Loucy (cell line): ENCODE results near the gene SLC19A1.

Experiments
- H2AFZ ChIP-seq: fragments of 200-600 bp; sonication (generic); 2 replicates; pipeline ENCODE4 v1.6.0; 2016; ENCODE audit warnings: antibody characterized with exemption, mild to moderate bottlenecking, low read length, moderate library complexity
- H3F3A ChIP-seq: fragments of 200-600 bp; 2 replicates; pipeline ENCODE4 v1.6.0; 2016; ENCODE audit warnings: antibody characterized with exemption, low read depth, mild to moderate bottlenecking
- H3K27me3 ChIP-seq: fragments of 200-600 bp; sonication (generic); 2 replicates; pipeline ENCODE4 v1.6.1; 2014; ENCODE audit warnings: low read length, mild to moderate bottlenecking; ENCODE audit not compliant: insufficient read depth, poor library complexity, severe bottlenecking
- H3K36me3 ChIP-seq: fragments of 200-600 bp; sonication (generic); 2 replicates; pipeline ENCODE4 v1.6.1; 2016; ENCODE audit warnings: low read length; ENCODE audit not compliant: insufficient read depth
- H3K4me1 ChIP-seq: fragments of 200-600 bp; sonication (generic); 2 replicates; pipeline ENCODE4 v1.5.1; 2014; ENCODE audit warnings: low read length, mild to moderate bottlenecking; ENCODE audit not compliant: insufficient read depth, poor library complexity, severe bottlenecking
- H3K4me2 ChIP-seq: fragments of 200-600 bp; sonication (generic); 2 replicates; pipeline ENCODE4 v1.6.0; 2014; ENCODE audit warnings: antibody characterized with exemption, low read length, low read depth, mild to moderate bottlenecking; ENCODE audit not compliant: poor library complexity, severe bottlenecking
- H3K4me3 ChIP-seq: fragments of 200-600 bp; sonication (generic); 2 replicates; pipeline ENCODE4 v1.5.1; 2014; ENCODE audit warnings: low read length, mild to moderate bottlenecking, mixed read lengths; ENCODE audit not compliant: poor library complexity, severe bottlenecking
- H3K79me2 ChIP-seq: fragments of 200-600 bp; sonication (generic); 2 replicates; pipeline ENCODE4 v1.6.1; 2014; ENCODE audit warnings: low read length; ENCODE audit not compliant: insufficient read depth
- H3K9ac ChIP-seq: fragments of 200-600 bp; sonication (generic); 2 replicates; pipeline ENCODE4 v1.6.0; 2014; ENCODE audit warnings: mild to moderate bottlenecking, low read depth, low read length, moderate library complexity; ENCODE audit not compliant: poor library complexity, severe bottlenecking
- H3K9me2 ChIP-seq: fragments of 200-600 bp; sonication (generic); replicated peaks from 2 replicates; pipeline ENCODE4 v1.6.1; 2016; ENCODE audit warnings: low read depth, low read length, mixed read lengths
- H3K9me3 ChIP-seq: fragments of 200-600 bp; sonication (generic); 2 replicates; pipeline ENCODE4 v1.6.1; 2014; ENCODE audit warnings: mild to moderate bottlenecking, antibody characterized with exemption, low read length, low read depth; ENCODE audit not compliant: insufficient read depth
- H4K20me1 ChIP-seq: fragments of 200-600 bp; sonication (generic); 2 replicates; pipeline ENCODE4 v1.6.0; 2014; ENCODE audit warnings: antibody characterized with exemption, low read length, mild to moderate bottlenecking; ENCODE audit not compliant: insufficient read depth, poor library complexity, severe bottlenecking
- EZH2phosphoT487 ChIP-seq: fragments of 200-600 bp; IDR thresholded peaks from 2 replicates; pipeline ENCODE4 v1.6.1; 2018; ENCODE audit warnings: antibody characterized with exemption, mild to moderate bottlenecking, moderate library complexity, borderline replicate concordance
- TF ChIP-seq, protein P1 (sequence below): fragments of 200-600 bp; sonication (generic); conservative IDR thresholded peaks from 2 replicates; pipeline ENCODE4 v1.5.1; 2014; ENCODE audit warnings: mild to moderate bottlenecking, antibody characterized with exemption, low read length

Gene SLC19A1

DNA sequence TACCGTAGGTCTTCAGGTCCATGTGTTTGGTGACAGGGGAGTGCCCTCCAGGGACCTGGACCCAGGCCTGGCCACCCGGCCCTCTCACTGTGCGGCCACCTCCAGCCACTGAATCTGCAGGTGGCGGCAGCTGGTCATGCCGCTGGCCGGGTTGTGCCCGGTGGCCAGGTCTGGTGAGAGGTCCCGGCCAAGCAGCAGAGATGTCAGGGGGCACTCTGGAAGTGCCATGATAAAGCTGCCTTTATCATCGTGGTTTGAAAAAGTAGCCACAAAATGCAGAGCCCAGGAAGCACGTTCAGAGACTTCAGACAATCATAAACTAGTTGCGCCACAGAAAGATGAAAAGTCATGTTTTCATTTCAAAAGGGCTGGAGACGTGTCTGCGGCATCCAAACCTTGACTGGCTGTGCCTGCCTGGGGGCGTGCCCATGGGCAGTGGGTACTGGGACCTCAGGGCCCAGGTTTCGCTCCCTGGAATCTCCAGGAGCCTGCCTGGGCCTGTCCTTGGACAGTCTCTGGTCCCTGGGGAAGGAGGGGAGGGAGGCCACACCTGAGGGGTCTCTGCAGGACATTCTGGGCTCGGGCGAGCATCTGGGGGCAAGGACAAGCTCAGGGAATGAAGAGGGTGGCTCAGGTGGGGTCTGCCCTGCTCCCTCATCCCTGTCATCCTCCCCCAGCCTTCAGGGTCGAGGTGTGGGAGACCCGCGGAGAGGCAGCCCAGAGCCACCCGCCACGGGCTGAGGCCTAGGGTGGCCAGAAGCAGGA, 92.4 kb downstream of the SLC19A1 start:
- Histone ChIP-seq H3K36me3 (no peaks in the 10 kb centered on the region), H2AFZ (no peak overlapping the region), H3K4me3 (no peak overlapping the region), H3K27me3 (no peaks in the 10 kb centered on the region), H3K9me3 (no peaks in the 10 kb centered on the region), H3K9me2 (no peaks in the 10 kb centered on the region), H3K79me2 (no peaks in the 10 kb centered on the region), H3F3A (peaks cover 7% of the 10 kb centered on the region; the same call in 1 of the 2 replicates), H4K20me1 (no peaks in the 10 kb centered on the region), H3K4me1 (no peaks in the 10 kb centered on the region), H3K9ac (no peak overlapping the region), H3K4me2 (no peak overlapping the region)
- TF ChIP-seq, protein P1, sequence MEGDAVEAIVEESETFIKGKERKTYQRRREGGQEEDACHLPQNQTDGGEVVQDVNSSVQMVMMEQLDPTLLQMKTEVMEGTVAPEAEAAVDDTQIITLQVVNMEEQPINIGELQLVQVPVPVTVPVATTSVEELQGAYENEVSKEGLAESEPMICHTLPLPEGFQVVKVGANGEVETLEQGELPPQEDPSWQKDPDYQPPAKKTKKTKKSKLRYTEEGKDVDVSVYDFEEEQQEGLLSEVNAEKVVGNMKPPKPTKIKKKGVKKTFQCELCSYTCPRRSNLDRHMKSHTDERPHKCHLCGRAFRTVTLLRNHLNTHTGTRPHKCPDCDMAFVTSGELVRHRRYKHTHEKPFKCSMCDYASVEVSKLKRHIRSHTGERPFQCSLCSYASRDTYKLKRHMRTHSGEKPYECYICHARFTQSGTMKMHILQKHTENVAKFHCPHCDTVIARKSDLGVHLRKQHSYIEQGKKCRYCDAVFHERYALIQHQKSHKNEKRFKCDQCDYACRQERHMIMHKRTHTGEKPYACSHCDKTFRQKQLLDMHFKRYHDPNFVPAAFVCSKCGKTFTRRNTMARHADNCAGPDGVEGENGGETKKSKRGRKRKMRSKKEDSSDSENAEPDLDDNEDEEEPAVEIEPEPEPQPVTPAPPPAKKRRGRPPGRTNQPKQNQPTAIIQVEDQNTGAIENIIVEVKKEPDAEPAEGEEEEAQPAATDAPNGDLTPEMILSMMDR = no peak
- TF ChIP-seq EZH2phosphoT487 = no peak

DNA sequence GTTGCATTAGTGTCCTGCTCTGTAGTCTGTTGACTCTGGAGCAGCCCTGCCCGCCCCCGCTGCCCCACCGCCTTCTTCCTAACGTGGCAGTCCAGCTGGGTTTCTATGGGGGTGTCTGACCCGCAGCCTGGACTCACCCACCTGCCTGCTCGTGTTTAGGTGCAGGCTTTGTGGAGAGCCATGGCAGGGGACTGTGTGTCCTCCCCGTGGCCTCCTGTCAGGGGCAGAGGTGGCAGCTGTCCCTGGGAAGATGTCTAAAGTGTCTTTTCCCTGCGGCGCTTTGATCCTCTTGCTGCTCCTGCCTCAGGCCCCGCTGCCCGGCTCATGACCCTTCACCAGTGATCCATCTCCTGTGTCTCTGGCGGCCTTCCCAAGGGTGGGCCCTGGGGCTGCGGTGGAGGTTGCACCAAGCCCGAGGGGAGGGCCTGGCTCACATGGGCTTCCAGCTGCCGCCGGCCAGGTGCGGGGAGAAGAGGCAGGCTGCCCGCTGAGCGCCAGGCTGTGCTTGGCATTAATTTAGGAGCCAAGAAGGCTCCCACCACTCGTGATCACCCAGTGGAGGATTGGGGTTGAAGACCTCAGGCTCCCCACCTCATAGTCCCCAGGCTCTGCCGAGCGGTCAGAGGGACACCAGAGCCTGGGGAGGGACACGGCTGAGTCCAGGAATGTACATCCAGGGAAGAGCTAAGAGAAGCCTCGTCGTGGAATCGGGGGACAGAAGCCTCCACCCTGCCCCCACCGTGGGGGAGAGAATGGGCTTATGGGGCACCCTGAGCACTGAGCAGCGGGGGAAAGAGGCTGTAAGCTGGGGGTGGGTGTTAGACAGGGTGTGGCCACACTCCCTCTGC, 93.2 kb downstream of the SLC19A1 start:
- Histone ChIP-seq H3K4me1 (no peaks in the 10 kb centered on the region), H3K27me3 (no peaks in the 10 kb centered on the region), H3K9me3 (no peaks in the 10 kb centered on the region), H3K4me3 (no peak overlapping the region), H3K9me2 (no peaks in the 10 kb centered on the region), H4K20me1 (no peaks in the 10 kb centered on the region), H2AFZ (no peak overlapping the region), H3K9ac (no peak overlapping the region), H3K4me2 (no peak overlapping the region), H3K79me2 (no peaks in the 10 kb centered on the region), H3F3A (peaks cover 7% of the 10 kb centered on the region; the same call in 1 of the 2 replicates), H3K36me3 (no peaks in the 10 kb centered on the region)
- TF ChIP-seq, protein P1 = no peak
- TF ChIP-seq EZH2phosphoT487 = no peak

DNA sequence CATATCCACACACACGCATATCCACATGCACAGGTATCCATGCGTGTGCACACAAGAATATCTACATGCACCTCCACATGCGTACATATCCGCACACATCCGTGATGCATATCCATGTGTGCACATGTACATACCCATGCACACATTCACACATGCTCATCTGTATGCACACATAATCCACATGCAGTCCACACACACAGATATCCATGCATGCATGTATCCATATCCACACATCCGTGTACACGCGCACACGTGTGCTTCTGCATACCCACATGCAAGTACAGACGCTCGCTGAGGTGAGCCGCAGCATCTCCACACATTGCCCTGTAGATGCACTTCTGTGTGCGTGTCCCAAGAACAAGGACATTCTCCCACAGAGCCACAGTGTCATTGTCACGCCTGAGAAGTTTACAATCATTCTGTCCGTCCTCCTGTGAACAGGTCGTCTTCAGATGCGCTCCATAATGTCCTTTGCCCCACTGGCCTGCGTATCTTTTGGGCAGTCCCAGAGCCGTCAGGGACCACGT, 93.9 kb downstream of the SLC19A1 start:
- H3K27me3 ChIP-seq = no peaks in the 10 kb centered on the region
- H2AFZ ChIP-seq = no peak overlapping the region
- H3K9me3 ChIP-seq = no peaks in the 10 kb centered on the region
- no peak overlapping the region for H3K4me2 ChIP-seq
- no peaks in the 10 kb centered on the region for H4K20me1 ChIP-seq
- no peaks in the 10 kb centered on the region for H3K9me2 ChIP-seq
- no peak overlapping the region for H3K4me3 ChIP-seq
- no peaks in the 10 kb centered on the region for H3K4me1 ChIP-seq
- no peak overlapping the region for H3K9ac ChIP-seq
- no peak for TF ChIP-seq EZH2phosphoT487
- TF ChIP-seq, protein P1 = no peak
- no peaks in the 10 kb centered on the region for H3K36me3 ChIP-seq
- no peaks in the 10 kb centered on the region for H3K79me2 ChIP-seq
- peaks cover 7% of the 10 kb centered on the region; the same call in 1 of the 2 replicates for H3F3A ChIP-seq
